HG02759 (cell line): ENCODE data around the gene TNK1.
A peak's percentile ranks its signal among the peaks of the same experiment; 100 is the strongest.
"Not testable (repeated sequence)": the region's sequence is repeated elsewhere in the genome, so short reads cannot be mapped to it uniquely, and the experiment has no call there.

ENCODE experiments used
- ATAC-seq: cut with Tn5 transposase; IDR thresholded peaks from one replicate; pipeline ENCODE4 v1.9.1; 2021; ENCODE audit warnings: mild to moderate bottlenecking, moderate library complexity; ENCODE audit not compliant: unreplicated experiment

TNK1 gene

DNA sequence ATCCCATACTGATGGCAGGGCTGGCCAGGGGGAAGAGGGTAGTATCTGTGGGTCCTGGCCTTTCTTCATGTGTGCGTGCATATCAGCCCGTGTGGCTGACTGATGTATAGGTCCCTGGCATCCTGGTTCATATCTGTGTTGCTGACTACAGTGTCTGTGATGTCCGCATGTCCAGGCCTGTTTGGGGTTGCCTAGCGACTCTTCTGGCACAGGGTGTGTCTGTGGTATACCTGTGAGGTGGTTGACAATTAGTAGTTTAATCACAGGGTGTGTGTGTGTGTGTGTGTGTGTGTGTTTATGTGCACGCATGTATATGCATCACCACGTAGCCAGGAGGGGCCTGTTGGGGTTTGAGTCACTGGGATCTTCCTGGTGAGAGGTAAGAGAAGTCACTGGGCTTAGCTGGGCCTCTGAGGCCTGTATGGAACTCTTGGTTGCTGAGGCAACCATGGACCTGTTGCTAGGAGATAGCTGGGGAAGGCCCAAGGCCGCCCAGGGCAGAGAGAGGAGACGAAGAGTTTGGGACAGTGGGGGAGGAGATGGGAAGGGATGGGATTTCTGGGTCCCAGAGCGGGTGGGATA lies 26.5 kb upstream of the TNK1 start:
- ATAC-seq, result no peak

DNA sequence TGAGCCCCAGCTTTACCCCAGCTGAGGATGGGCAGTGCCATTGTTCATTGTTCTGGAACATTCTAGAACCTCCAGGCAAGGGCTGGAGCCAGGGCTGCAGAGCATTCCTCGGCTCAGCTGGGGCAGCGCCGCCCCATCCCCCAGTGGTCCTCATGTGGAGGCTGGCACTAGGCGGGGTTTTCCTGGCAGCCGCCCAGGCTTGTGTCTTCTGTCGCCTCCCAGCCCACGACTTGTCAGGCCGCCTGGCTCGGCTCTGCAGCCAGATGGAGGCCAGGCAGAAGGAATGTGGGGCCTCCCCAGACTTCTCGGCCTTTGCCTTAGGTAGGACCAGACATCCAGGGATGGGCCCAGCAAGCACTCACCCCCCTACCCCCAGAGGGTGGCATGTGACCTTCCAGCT lies 25.8 kb upstream of the TNK1 start, which contains the start of gene TMEM95:
Gene TMEM95, plus strand, starts transcription at position 104 of the 400 bp plus-strand sequence. Its CDS starts 49 bp downstream, at position 153.
- ATAC-seq, result no peak

DNA sequence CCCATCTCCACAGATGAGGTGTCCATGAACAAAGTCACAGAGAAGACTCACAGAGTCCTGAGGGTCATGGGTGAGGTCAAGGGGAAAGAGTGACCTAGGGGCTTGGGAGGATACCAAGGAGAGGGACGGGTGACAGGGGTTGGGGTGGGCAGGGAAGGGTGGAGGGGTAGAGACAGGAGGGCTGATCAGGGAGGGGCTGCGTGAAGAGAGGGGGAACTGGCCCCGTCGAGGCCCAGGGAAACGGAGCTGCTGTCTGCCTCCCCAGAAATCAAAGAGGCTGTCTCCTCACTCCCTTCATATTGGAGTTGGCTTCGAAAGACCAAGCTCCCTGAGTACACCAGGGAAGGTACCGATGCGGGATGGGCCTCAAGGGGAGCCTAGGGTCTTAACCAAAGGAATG lies 25.3 kb upstream of the TNK1 start:
- no peak for ATAC-seq

DNA sequence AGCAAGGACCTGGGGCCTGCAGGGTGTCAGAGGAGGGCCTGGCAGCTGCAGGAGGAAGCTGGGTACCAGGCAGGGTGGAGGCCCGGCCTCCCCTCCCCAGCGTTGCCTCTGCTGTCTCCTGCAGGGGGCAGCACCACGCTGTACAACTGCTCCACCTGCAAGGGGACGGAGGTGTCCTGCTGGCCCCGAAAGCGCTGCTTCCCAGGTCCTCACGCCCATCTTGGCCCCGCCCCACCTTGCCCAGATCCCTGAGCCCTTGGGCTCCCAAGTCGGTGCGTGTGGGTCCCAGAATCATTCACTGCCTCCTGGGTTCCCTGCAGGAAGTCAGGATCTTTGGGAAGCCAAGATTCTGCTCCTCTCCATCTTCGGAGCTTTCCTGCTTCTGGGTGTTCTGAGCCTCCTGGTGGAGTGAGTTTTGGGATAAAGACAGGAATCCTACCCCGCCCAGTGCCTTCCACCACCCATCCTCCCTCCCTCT lies 24.8 kb upstream of the TNK1 start:
- ATAC-seq, result peak; percentile 29

DNA sequence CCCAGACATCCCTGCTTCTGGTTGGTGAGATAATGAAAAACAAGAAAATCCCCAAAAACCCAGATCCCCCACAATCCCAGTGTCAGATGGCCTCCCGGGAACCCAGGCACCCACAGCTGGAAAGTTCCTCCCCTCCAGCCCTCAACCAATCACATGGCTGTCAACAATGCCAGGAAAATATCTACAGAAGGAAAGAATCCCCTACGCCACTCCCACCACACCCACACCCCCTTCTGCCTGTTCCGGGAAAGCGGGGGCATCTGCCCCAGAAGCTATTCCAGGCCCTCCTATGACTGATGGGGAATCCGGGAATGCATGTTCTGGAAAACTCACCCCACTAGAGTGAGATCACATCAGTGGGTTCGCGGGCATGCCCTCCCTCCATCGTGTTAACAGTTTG lies 24.1 kb upstream of the TNK1 start:
- no peak for ATAC-seq

DNA sequence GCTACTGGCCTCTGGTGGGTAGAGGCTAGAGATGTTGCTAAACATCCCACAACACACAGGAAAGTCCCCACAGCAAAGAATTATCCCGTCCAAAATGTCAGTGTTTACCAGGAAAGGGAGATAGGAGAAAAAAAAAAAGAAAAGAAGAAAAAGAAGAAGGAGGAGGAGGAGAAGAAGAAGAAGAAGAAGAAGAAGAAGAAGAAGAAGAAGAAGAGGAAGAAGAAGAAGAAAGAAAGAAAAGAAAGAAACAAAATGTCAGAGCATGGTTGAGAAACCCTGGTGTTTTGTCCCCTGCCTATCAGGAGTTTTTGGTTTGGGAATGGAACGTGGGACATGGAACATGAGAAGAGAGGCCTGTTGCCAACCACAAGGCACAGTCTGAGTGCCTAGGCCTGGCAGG lies 23.5 kb upstream of the TNK1 start:
- ATAC-seq, result no peak

DNA sequence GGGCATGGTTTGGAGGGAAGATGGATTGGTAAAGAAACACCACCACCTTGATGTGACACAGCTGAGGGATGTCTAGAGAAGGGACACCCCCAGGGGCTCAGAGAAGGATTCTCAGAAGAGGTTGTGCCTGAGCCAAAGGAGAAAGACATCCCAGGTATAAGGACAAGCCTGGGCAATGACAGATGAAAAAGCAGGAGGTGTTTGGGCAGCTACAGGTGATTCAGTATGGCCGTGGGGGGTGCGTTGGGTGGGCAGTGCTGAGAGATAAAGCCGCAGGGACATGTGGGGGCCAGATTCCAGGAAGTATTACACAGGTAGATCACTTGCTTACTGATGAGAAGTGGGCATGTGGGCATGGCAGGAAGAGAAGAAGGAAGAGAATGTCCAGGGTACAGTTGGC lies 19.0 kb upstream of the TNK1 start:
- no peak for ATAC-seq

DNA sequence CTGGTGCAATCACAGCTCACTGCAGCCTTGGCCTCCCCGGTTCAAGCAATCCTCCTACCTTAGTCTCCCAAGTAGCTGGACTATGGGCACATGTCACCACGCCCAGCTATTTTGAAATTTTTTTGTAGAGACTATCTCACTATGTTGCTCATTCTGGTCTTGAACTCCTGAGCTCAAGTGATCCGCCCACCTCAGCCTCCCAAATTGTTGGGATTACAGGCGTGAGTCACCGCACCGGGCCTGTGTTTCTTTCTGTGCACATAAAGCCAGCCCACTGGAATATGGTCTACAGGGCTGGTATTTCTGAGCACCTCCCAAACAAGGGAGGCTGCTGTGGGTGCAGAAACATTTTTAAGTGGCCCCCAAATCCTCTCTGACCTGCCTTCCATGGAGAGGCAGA lies 17.6 kb upstream of the TNK1 start:
- ATAC-seq, result no peak

DNA sequence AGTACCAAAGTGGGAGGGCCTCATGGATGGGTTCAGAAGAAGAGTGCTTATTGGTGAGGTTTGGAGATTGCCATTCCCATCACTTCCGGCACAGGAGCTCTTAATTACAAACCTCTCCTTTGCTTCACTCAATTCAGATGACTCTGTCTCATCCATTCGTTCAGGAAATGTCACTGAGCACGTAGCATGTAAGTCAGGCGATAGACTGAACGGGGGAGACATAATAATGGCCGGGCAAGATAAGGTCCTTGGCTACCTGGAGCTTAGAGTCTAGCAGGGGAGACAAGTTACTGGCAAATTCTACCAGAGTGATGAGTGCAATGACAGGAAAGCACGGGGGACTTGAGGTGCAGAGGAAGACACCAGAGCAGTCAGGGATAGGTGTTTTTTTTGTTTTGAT lies 14.9 kb upstream of the TNK1 start:
- not testable (repeated sequence) for ATAC-seq

DNA sequence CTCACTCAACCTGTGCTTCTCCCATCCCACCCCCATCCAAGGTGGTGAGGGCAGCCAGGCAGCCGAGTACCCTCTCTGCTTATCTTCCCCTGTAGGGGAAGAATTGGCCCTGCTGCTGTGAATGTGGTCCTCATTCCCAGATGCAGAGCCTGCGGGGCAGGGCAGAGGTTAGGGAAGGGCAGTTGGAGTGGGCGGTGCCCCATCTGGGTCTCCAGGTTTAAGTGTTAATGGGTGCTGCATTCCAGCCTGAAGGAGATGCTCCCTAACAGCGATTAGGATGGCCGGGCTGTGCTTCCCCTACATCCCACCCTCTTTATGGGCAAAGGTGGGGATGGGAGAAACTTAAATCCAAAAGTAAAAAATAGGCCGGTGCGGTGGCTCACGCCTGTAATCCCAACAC lies 13.8 kb upstream of the TNK1 start:
- ATAC-seq, result no peak

DNA sequence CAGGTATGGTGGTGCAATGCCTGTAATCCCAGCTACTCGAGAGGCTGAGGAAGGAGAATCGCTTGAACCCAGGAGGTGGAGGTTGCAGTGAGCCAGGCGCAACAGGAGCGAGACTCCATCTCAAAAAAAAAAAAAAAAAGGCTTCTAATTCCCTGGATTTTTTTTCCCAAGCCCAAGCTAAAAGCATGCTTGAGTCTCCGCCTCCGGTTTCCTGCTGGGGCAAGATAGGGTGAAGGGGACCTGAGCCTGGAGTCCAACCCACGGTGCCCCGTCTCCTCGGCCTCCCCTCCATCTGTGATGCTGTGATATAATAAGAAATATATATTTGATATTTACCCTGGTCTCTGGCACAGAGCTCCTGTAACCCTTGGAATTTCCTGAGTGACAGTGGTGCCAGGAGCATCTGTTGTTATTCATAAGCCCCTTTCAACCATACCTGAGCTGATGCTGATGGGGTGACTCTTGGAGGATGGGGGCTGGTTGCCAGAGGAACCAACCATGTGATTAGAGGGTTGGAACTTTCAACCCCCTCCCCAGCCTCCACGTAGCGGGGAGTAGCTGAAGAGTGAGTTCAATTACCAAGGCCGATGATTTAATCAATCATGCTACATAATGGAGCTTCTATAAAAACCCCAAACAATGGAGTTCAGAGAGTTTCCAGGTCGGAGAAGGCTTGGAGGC lies 12.8 kb upstream of the TNK1 start:
- no peak for ATAC-seq

DNA sequence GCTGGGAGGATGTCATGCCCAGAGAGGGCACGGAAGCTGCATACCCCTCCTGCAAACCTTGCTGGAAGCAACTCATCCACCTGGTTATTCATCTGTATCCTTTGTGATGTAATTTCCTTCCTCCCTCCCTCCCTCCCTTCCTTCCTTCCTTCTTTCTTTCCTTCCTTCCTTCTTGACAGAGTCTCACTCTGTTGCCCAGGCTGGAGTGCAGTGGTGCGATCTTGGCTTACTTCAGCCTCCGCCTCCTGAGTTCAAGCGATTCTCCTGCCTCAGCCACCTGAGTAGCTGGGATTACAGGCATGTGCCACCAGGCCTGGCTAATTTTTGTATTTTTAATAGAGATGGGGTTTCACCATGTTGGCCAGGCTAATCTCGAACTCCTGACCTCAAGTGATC lies 12.3 kb upstream of the TNK1 start:
- ATAC-seq, result not testable (repeated sequence)

DNA sequence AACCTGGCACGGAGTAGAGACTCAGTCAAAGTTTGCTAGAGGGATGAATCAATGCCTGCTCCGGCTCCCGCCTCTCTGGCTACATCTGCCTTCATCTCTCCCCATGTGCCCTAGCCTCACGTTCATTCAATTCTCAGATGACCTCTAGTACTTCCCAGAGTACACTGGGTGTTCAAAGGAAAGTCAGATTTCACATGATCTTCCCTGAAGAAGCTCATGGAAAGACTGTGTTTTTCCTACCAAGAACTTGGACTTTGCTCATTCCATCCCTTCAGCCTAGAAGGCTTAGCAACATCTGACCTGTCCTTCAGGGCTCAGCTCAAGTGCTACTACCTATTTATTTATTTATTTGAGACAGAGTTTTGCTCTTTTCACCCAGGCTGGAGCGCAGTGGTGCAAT lies 11.1 kb upstream of the TNK1 start:
- no peak for ATAC-seq

DNA sequence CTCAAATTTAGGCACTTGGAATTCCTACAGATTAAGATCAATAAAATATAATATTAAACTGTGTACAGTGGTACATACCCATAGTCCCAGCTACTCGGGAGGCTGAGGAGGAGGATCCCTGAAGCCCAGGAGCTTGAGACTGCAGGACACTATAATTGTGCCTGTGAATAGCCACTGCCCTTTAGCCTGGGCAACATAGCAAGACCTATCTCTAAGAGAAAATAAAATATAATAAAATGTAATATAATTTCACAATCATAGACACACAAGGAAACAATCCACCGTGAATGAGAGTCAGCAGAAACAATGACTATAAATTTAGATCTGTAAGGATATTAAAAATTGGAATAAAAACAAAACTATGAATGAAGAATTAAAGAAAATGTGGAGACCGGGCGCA lies 10.0 kb upstream of the TNK1 start:
- ATAC-seq, result no peak

DNA sequence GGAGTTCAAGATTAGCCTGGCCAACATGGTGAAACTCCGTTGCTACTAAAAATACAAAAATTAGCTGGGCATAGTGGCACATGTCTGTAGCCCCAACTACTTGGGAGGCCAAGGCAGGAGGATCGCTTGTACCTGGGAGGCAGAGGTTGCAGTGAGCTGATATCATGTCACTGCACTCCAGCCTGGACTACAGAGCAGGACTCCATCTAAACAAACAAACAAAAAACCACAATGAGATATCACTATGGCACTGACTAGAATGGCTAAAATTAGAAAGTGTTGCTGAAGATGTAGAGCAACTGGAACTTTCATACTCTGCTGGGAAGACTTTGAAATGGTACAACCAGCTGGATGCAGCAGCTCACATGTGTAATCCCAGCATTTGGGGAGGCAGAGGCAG lies 6.5 kb upstream of the TNK1 start:
- no peak for ATAC-seq

DNA sequence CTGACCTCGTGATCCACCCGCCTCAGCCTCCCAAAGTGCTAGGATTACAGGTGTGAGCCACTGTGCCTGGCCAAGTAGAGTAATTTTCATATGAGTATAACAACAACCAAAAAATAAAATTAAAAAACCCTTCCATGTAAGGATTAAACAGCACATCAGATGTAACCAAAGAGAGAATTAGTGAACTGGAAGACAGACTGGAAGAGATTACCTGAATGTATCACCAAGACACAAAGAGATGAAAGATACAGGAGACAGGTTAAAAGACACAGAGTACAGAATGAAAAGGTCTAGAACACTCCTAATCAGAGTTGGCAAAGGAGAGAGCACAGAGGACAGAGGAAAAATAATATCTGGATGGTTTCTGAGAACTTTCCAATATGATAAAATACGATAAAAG lies 1.8 kb upstream of the TNK1 start:
- ATAC-seq, result no peak

DNA sequence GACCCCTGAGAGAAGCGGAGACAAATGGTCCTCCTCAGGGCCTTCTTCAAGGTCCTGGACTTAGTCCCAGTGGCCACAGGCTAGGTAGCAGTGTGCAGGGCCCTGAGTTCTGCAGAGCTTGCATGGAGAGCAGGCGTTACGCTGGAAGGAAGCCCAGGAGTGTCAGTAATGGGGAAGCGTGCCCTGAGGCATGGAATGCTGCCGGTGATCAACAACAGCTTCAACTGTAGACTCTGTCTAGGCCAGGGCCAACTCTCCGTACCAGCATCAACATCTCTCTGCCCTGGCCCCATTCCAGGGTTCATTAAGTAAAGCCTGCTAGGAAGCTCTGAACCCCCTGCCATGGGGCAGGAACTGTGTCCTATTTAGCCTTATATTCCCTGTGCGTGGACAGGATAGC lies 568 bp upstream of the TNK1 start:
- no peak for ATAC-seq

DNA sequence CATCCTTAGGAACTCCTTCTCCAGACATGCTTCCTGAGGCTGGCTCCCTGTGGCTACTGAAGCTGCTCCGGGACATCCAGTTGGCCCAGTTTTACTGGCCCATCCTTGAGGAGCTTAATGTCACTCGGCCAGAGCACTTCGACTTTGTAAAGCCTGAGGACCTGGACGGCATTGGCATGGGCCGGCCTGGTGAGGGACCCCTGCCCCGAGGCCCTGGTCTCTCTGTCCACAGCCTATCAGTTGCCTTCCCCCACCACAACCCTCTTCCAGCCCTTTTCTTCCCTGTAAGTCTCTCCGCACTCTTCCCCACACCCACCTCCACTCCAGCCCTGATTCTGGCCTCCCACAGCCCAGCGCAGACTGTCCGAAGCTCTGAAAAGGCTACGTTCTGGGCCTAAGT lies 2.0 kb downstream of the TNK1 start:
- ATAC-seq, result no peak

DNA sequence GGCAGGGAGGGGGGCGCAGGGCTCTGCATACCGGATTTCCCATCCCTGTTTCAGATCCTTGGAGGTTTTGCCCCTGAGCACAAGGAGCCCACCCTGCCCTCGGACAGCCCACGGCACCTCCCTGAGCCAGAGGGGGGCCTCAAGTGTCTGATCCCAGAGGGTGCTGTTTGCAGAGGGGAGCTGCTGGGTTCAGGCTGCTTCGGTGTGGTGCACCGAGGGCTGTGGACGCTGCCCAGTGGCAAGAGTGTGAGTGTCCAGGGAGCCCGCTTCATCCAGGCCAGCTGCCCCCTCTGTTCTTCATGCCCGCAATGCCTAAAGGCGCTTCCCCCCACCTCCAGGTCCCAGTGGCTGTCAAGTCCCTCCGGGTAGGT lies 2.5 kb downstream of the TNK1 start:
- no peak for ATAC-seq

DNA sequence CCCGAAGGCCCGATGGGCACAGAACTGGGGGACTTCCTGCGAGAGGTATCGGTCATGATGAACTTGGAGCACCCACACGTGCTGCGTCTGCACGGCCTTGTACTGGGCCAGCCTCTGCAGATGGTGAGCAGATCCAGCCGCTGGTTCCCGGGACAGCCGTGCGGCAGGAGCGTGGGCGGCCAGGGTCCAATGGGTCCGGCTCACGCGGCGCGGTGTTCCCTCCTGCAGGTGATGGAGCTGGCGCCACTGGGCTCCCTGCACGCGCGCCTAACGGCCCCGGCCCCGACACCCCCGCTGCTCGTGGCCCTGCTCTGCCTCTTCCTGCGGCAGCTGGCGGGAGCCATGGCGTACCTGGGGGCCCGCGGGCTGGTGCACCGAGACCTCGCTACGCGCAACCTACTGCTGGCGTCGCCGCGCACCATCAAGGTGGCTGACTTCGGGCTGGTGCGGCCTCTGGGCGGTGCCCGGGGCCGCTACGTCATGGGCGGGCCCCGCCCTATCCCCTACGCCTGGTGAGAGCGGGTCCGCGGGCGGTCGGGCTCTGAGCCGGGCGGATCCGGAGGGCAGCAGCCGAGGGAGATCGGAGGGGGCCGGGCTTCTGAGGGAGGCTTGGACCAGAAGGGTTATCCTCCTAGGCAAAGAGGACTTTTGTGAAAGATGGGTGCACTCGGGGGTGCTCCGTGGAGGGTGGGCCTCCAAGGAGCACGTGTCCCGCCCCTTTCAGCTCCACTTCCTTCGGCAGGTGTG lies 3.0 kb downstream of the TNK1 start:
- ATAC-seq, result peak; percentile 84

DNA sequence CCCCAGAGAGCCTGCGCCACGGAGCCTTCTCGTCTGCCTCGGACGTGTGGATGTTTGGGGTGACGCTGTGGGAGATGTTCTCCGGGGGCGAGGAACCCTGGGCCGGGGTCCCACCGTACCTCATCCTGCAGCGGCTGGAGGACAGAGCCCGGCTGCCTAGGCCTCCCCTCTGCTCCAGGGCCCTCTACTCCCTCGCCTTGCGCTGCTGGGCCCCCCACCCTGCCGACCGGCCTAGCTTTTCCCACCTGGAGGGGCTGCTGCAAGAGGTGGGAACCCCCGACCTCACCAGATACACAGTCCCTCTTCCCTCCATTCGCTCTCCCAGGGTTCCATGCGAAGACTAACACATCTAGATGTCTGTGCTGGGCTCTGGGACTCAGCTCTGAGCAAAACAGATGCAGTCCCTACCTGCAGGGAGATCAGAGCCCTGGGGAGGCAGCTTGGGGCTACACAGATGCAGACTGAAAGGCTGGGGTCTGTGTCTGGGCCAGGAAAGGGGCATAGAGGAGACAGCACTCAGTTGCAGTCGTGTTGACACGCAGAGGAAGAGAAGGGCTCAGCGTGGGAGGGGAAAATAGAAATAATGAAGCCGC lies 3.7 kb downstream of the TNK1 start:
- no peak for ATAC-seq

DNA sequence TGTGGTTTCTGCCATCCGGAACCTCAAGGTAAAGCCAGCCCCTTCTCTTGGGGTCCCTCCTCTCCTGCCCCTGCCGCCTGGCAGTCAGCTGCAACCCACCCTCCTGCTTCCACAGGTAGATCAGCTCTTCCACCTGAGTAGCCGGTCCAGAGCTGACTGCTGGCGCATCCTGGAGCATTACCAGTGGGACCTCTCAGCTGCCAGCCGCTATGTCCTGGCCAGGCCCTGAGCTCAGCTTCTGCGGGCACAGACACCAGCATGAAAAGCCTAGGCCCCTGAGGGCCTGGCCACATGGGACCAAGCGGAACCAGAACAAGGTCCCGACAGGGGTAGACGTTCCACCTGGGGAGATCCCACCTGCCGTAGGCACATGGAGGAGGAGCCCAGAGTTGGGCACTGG lies 8.0 kb downstream of the TNK1 start:
- no peak for ATAC-seq
